ENCODE results near the gene CCDC178.

The CCDC178 gene

GRCh38 chr18:32919799-32920198 is 520.7 kb downstream of the CCDC178 start:
- Mint-ChIP-seq H3K4me1 (no peaks in the 10 kb centered on the region), H3K9me3 (no peaks in the 10 kb centered on the region), H3K4me3 (no peak overlapping the region), H3K27ac (no peak overlapping the region), H3K27me3 (ENCODE audit: low read depth) (peaks cover 3% of the 10 kb centered on the region), H3K36me3 (ENCODE audit: low read depth) (no peaks in the 10 kb centered on the region)
- TF ChIP-seq, protein P1, sequence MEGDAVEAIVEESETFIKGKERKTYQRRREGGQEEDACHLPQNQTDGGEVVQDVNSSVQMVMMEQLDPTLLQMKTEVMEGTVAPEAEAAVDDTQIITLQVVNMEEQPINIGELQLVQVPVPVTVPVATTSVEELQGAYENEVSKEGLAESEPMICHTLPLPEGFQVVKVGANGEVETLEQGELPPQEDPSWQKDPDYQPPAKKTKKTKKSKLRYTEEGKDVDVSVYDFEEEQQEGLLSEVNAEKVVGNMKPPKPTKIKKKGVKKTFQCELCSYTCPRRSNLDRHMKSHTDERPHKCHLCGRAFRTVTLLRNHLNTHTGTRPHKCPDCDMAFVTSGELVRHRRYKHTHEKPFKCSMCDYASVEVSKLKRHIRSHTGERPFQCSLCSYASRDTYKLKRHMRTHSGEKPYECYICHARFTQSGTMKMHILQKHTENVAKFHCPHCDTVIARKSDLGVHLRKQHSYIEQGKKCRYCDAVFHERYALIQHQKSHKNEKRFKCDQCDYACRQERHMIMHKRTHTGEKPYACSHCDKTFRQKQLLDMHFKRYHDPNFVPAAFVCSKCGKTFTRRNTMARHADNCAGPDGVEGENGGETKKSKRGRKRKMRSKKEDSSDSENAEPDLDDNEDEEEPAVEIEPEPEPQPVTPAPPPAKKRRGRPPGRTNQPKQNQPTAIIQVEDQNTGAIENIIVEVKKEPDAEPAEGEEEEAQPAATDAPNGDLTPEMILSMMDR (IDR thresholded peaks at IDR 0.05; ENCODE audit: unreplicated experiment in 3 of 3), result peak; percentile 36 to 59 (median 48)

DNA sequence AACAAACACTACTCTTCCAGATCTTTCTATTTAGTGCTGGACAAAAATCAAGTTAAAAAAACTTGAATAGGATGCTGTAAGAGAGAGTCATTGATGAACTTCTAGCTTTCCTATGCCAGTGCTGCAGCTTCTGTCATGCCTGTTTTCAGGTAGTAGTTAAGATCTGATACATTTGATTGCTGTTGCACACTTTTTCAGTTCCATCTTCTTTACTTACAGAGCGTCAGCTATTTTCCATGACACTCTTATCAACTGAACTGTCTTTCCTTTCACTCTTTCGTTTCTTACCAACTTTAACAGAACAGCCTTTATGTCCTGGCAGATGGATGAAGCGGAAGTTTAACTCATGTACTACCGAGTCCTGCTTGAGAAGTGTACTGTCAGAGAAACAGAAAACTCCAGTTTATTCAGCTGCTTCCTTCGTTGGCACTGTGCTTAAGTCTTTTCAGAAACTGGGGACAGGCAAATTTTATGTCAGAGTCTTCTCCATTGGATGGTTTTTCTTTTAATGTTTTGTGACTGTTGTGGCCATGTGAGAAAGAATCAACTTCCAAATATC is 521.8 kb downstream of the CCDC178 start:
- Mint-ChIP-seq H3K9me3 (no peaks in the 10 kb centered on the region), H3K4me3 (no peak overlapping the region), H3K36me3 (ENCODE audit: low read depth) (no peaks in the 10 kb centered on the region), H3K4me1 (no peaks in the 10 kb centered on the region), H3K27ac (no peak overlapping the region), H3K27me3 (ENCODE audit: low read depth) (peaks cover 3% of the 10 kb centered on the region)
- TF ChIP-seq, protein P1 (IDR thresholded peaks at IDR 0.05; ENCODE audit: unreplicated experiment in 3 of 3), result no peak

- Mint-ChIP-seq H3K36me3 (ENCODE audit: low read depth) (no peaks in the 10 kb centered on the region), H3K4me3 (no peak overlapping the region), H3K27me3 (ENCODE audit: low read depth) (no peaks in the 10 kb centered on the region), H3K9me3 (no peaks in the 10 kb centered on the region), H3K27ac (no peak overlapping the region), H3K4me1 (peaks cover 6% of the 10 kb centered on the region)
- TF ChIP-seq, protein P1 (IDR thresholded peaks at IDR 0.05; ENCODE audit: unreplicated experiment in 3 of 3), result no peak
Measured at GRCh38 chr18:32915516-32915915, 525.0 kb downstream of the CCDC178 start.

DNA sequence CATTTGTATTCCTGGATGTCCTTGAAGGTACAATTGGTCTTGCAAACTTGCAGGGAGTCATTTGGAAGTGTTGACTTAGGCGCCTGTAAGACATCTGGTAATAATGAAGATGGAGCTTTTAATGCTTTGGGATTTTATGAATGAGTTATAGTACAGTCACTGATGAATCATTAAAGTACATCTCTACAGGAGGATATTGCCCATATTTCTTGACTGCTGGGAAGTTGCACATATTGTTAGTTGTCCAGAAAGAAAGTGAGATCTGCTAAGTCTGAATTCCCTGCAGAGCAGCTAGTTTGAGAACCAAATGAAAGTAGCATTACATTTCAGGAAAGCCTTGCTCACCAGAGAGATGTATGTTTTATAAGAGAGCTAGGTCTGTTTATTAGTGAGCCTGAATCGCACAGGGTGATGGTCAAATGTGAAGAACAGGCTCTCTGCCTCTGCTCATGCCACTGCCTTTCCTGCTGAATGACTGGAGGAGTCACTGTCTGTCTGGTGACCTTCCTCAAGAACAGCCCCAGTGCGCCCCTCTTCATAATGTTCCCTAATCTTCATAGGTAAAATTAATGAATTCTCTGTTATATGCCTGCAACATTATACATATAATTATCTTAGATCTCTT is 528.7 kb downstream of the CCDC178 start:
- Mint-ChIP-seq H3K4me1 (peaks cover 6% of the 10 kb centered on the region), H3K27me3 (ENCODE audit: low read depth) (no peaks in the 10 kb centered on the region), H3K36me3 (ENCODE audit: low read depth) (no peaks in the 10 kb centered on the region), H3K4me3 (no peak overlapping the region), H3K9me3 (no peaks in the 10 kb centered on the region), H3K27ac (no peak overlapping the region)
- TF ChIP-seq, protein P1 (IDR thresholded peaks at IDR 0.05; ENCODE audit: unreplicated experiment in 3 of 3), result no peak

DNA sequence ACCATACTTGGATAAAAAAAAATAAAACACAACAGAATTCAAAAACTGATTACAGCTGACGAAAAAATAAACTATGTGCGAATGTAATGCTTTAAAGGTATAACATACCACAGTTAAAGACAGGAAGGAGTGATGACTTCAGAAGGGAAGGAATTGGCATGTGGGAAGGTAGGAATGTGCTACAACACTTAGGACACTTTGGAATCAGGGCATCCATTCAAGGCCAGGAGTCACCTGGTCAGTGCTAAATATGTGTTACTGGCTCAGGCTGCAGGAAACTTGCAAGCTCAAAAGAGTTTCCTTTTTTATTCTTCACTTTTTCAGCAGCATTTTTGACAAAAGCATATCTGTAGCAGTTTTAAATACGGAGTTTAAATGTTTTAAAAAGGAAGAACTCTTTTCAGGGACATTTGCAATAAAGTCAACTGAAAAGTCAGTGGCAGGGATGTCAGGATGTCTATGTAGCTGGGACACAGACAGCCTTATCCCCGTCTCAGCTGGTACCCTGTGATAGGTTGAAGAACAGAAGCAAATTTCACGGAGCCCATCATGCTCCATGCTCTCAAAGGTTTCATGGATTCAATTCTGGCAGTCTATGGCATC is 529.7 kb downstream of the CCDC178 start:
- H3K4me3 Mint-ChIP-seq, result no peak overlapping the region
- H3K36me3 Mint-ChIP-seq (ENCODE audit: low read depth), result no peaks in the 10 kb centered on the region
- TF ChIP-seq, protein P1 (IDR thresholded peaks at IDR 0.05; ENCODE audit: unreplicated experiment in 3 of 3), result no peak
- peaks cover 6% of the 10 kb centered on the region for H3K4me1 Mint-ChIP-seq
- H3K27me3 Mint-ChIP-seq (ENCODE audit: low read depth), result no peaks in the 10 kb centered on the region
- H3K9me3 Mint-ChIP-seq, result no peaks in the 10 kb centered on the region
- H3K27ac Mint-ChIP-seq, result no peak overlapping the region

Measured in nephron (organoid).